Activated gamma-delta T cell treated with anti-CD3 and anti-CD28 coated beads, Interleukin-2, amount 50 U/mL, for 16 hours (primary cell): ENCODE data around the gene ADGRL3.

ENCODE experiments used
- DNase-seq: peaks from one replicate; pipeline ENCODE4 v3.0.0-alpha.2; 2020; ENCODE audit warnings: low read depth

The ADGRL3 gene

DNA sequence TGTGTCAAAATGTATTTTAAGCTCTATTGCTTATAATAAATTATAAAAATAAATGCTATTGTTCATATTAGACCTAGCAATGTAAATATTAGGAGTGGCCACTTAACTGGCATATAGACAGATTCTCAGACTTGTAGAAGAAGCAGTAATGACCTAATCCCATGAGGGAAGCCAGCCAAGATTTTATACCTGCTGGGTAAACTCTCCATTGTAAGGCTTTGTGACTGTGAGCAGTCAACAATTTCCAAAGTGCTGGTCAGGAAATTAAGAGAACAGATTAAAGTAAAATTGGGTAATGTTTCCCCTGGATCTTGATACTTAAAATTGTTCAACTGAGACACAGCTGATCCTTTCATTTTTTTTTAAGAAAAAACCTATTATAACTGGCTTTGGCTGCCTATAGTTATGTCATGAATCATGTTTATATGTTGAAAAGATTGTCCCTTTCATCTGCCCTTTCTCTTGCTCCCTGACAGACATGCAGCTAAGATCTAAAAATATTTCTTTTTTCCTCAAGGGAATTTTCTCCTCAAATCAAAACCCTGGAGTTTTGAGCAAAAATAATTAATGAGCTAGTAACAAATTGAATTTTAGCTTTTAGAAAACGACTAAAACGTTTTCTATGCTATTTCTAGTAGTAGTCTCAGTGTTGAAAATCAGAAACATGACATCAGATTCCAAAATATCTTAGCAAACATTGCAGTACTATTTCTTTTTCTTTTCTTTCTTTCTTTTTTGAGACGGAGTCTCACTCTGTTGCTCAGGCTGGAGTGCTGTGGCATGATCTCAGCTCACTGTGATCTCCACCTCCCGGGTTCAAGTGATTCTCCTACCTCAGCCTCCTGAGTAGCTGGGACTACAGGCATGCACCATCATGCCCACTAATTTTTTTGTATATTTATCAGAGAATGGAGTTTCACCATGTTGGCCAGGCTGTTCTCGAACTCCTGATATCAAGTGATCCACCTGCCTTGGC, 77.9 kb downstream of the ADGRL3 start:
- DNase-seq: no peak

DNA sequence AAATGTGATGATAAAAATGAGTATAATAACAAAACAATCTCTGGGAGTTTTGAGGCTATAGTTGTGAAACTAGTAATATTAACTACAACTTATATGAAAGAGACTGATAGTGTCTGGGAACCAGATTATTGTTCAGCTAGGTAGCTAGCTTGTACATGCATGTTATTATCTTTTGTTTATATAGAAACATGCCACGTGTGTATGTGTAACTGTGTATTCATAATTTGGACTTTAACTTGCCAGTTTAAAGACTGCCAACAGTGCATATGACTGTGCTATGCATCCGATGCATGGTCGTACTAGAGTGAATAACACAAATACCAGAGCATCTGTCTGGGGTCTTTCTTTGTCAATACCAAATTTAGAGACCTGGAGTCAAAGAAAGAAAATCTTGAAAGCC, 92.2 kb downstream of the ADGRL3 start:
- no peak for DNase-seq

DNA sequence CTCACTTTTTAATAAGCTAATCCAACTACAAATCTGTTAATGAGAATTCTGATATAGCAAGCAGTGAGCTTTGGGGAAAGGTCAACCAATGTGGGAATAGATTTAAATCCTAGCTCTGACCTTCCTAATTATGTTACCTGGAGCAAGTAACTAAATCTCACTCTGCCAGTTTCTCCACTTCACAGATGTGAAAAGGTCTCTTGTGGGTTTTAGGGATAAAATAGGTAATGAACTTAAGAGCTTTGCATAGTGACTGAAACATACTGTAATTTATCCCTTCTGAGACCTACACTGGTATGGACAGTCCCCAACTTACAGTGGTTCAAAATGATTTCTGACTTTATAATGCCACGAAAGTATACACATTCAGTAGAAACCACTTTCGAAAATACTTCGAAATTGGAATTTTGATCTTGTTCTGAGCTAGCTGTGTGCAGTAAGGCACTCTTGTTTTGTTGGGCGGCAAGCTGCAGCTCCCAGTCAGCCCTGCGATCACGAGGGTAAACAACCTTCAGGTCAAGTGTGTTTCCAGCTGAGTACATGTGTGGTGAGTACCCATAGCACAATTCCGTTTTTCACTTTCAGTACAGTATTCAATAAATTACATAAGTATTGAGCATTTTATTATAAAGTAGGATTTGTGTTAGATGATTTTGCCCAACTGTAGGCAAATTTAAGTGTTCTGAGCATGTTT, 93.7 kb downstream of the ADGRL3 start:
- no peak for DNase-seq

DNA sequence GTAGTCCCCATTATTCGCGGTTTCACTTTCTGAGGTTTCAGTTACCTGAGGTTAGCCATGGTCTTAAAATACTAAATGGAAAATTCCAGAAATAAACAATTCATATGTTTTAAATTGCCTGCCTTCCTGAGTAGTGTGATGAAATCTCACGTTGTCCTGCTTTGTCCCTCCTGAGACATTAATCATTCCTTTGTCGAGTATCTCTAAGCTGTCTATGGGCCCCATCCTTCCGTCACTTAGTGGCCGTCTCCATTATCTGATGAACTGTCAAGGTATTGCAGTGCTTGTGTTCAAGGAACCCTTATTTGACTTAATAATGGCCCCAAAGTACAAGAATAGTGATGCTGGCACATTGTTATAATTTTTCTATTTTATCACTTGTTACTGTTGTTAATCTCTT, 94.8 kb downstream of the ADGRL3 start:
- DNase-seq: no peak

DNA sequence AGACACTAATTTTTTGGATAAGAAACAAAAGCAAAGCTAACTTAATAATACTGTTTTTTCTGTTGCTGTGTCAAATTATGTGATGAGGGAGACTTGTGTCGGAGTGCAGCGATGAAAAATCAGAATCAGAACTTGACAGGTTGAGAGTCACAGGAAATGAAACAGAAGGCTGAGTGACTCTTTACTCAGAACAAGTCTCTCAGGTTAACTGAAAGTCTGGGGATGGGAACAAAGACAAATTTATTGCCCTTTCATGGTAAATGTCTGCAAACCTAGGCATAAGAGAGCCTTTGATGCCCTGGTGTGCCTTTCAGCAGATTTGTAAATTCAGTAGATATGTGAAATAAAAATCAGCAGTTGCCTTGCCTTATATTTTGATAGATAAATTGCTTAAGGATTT, 96.0 kb downstream of the ADGRL3 start:
- DNase-seq: no peak

DNA sequence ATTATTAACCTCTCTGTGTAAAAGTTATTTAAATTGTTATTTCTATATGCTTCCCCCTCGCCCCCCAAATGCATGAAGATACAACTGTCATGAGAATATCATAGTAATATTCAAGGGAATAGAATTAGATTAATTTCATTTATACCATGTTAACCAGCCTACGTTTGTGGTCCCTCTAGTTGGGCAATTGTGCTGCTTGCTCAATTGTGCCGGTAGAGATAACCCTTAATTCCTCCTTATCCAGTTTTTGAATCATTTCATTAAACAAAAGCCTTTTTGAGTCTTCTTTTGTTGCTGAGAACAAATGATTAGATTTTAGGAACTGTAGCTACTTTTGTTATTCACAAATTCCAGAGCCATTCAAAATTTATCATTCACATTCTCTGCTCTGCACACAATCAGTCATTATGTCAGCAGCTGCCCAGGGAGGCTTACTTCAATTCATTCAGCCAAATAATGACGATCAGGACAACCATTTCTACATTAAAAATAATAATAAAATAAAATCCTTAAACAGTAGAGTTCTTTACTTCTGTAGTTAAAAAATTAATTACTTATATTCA, 98.1 kb downstream of the ADGRL3 start:
- DNase-seq: no peak

DNA sequence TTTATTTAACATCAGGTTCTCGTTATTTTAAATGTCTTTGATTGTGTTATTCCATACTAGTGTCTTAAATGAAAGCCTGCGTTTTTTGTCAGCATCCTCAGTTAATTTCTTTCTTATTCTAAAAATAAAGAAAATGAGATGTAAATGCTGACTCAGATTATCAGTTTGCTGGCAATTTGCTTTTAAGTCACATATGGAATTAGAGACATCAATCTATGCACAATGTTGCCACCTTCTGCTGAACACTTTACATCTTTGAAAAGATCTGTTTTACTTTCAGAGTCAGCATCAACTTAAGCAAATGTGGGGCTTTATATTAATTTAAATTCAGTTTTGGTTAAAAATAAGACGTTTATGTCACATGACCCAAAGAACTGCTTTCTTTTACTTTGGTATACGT, 99.2 kb downstream of the ADGRL3 start:
- no peak for DNase-seq

DNA sequence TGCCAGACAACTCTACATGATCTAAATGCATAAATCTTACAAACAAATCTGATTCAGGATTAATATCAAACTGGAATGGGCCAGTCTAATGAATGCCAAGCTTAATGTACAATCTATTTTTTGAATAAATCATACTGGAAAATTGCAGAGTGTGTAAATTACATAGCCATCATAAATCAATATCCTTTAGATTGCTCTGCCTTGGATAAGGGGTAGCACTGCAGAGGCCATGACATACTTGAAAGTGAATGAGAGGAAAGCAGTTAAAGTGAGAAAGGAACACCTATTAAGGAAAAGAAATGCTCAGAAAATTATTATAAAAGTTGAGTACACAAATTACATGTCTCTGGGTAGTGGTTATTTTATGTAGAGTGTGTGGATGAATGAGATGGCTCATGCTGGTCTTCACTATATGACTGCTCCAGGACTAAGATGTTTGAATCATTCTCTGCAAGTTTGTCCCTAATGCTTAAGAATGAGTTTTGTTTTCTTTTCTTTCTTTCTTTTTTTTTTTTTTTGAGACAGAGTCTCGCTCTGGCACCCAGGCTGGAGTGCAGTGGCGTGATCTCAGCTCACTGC, 100.2 kb downstream of the ADGRL3 start:
- no peak for DNase-seq

DNA sequence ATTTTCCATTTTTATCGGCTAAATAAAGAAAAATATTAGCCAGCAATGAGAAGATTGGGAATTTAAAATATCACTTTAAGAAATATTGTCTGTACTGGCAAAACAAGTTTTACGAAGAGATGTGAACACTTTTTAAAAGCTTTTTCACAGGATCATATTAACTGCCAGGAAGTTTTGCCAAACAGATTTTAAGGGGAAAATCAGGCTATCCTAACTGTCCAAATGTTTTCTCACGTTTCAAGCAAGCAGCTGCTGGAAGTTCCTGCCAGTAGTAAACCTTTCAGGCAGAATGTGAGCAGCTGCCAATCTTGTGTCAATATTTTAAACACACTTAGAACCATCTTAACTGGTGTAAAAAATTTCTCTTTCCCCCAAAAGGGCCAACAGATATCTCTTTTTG, 101.1 kb downstream of the ADGRL3 start:
- no peak for DNase-seq

DNA sequence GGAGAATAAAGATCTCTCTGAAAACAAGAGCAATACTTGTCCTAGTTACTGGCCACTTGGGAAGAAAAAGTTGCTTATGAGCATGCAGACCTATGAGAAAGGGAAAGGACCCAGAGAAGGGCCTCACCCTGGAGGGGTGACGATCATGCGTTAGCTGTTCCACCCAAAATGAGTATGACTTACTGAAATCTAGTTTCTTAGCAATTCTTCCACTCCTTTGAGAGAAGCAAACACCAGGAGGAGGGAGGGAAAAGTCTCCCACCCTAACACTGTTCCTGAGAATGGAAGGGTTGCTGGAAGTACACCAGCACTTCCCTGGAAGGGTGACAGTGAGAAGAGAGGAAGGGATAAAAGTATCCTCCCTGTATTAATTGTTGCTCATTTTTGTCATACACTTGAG, 107.9 kb downstream of the ADGRL3 start:
- no peak for DNase-seq

DNA sequence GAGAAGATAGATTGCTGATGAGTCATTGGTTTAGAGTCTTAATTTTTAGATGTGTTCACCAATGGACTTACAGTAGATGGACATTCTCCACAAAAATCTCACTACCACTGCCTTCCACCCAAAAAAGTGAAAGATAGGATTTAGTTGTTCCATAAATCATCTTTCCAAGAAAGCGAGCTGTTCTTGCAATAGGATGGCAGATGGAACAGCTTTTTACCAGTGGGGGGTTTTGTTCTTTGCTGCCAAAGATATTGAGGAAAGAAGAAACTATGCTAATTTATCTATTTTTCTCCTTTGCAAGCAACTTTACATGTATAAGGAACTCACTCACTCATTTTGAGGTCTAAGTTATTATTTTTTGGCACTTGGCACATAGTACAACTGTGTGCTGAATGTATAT, 109.5 kb downstream of the ADGRL3 start:
- no peak for DNase-seq

DNA sequence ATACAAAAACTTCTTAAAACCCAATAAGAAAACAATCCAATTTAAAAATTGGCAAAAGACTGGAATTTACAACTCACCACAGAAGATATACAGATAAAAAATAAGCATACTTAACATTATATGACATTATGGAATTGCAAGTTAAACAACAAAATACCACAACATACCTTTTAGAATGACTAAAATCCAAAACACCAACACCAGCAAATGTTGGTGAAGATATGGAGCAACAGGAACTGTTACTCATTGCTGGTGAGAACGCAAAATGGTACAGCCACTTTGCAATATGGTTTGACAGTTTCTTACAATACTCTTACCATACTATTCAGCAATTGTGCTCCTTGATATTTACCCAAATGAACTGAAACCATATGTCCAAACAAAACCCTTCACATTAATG, 112.4 kb downstream of the ADGRL3 start:
- no peak for DNase-seq

DNA sequence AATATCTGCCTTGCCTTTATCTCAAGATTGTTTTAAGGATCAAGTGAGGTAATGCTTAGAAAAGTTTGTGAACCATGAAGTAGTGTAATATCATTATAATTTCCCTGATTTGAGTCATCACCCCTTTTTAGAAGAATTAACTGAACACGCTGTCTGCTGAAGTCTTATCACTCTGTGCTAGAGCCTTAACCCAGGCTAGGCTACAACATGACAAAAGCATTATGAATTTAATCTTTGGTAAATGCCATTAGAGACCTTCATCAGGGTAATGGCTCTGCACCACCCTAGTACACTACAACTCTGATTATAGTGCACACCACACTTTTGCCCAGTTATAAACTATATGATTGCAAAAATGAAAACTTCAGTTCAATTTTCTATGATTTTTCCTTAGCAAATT, 118.3 kb downstream of the ADGRL3 start:
- DNase-seq: no peak

DNA sequence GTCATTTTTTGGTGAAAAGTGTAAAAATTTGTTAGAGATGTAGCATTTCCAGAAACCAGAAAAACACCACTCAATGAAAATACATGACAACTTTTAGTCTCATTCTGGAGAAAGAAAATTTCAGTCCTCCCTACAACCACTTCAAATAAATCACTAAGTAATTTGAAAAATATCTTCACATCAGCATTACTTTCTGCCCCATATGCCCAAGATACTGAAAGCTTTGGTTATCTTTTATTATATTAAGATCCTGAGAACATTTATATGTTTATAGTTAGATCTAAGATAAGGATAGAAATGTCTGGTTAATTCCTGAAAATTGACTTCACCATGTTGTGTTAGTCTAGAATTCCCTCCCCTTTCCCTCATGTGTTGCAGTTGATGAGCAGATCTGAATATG, 119.0 kb downstream of the ADGRL3 start:
- no peak for DNase-seq

DNA sequence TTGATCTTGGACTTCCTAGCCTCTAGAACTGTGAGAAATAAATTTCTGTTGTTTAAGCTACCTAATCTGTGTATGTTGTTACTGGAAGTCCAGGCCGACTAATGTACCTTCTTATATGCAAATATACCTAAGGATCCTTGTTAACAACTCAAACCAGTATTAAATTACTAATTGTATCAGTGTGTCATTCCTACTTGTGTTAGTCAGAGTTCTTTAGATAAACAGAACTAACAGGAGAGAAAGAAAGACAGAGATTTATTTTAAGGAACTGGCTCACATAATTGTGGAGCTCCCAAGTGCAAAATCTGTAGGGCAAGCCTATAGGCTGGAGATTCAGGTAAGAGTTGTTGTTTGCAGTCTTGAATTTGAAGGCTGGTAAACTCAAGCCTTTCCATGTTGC, 120.0 kb downstream of the ADGRL3 start:
- no peak for DNase-seq

DNA sequence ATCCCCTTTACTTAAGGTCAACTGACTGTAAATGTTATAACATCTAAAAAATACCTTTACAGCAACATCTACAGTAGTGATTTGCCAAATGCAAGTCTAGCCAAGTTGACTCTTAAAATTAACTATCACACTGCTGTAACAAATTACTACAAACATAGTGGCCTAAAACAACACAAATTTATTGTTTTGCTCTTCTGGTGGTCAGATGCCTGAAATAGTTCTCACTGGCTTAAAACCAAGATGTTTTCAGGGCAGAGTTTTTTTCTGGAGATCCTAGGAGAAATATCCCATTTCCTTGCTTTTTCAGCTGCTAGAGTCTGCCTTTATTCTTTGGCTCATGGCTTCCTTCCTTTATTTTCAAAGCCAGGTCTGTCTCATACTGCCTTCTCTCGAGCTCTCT, 120.5 kb downstream of the ADGRL3 start:
- DNase-seq: no peak

DNA sequence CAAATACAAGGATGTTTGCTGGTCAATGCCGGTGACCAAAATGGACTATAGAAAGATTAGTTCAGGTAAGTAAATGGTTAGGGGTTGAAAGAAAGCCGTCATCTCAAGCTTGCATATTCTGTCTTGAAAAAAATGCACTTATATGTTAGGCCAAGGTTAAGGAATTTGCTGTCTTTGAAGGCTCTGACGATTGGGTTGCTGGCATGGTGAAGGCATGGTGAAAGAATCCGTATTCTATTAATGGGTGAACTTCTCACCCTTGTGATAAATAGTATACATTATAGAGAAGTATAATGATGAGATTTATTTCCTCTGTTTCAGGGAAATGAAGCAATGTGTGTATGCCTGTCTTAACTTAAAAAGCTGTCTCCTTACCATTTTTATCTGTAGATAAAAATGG, 132.6 kb downstream of the ADGRL3 start:
- no peak for DNase-seq

DNA sequence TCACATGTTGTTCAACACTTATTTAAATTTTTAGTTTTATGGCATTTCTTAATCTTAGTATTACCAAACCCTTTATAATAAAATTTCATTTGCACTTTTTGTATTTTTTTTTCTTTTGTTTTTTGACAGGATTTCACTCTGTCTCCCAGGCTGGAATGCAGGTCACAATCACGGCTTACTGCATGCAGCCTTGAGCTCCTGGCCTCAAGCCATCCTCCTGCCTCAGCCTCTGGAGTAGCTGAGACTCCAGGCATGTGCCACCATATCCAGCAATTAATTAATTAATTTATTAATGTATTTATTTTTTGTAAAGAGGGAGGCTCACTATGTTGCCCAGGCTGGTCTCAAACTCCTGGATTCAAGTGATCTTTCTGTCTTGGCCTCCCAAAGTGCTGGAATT, 133.4 kb downstream of the ADGRL3 start:
- DNase-seq: no peak

DNA sequence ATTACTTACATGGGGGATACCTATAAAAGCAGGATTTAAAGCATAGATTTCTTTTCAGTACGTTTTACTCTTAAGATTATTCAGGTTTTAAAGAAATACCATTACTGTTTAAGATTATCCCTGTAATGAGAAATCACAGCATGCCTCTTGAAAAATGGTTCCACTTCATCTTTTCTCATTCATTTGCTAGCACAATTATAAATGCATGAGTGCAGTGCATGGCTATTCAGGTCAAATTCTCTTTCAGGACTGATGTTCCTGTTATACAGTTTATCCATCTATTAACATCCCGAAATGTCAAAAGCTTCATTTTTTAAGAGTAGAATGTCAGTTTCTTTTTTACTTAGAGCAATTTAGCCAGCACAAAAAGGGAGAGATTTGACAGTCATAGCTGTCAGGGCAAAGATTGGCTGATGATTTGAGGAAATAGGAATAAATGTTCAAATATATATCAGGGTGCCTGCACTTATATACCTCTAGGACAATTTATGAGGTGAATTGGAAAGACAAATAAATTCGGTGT, 135.2 kb downstream of the ADGRL3 start:
- DNase-seq: no peak

DNA sequence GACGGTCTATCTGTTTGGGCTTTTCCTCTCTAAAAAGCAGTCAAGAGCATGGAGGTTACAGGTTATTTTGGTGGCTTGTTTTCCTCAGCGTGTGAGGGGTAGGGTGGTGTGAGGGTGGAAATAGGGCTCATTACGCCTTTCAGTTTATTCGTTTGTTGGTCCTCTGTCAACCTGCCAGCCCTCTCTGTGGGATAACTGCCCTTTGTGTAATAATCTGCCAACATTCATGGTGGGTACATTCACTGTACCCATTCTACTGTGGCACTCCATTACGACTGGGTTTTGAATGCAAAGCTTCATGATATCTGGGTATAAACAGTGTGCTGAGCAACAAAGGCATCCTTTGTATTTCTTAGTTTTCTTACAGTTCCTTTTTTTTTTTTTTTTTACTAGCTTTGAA, 136.4 kb downstream of the ADGRL3 start:
- no peak for DNase-seq

DNA sequence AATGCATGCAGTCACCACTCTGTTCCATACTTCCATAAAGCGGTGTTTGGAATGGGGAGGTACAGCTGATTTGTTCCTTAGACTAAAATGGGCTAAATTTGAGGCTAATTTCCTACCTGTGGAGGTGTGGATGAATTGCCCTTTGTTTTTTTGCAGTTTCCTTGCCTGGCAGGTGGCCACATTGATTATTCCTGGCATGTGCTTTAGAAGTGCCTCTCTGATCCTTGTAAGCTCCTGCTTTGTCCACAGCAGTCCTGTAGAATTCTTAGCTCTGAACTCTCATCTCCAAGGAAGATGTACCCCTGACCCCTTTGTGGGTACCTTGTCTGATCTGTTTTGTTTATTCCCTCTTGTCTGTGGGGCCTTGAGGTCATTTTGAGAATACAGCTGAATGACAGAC, 136.8 kb downstream of the ADGRL3 start:
- no peak for DNase-seq

DNA sequence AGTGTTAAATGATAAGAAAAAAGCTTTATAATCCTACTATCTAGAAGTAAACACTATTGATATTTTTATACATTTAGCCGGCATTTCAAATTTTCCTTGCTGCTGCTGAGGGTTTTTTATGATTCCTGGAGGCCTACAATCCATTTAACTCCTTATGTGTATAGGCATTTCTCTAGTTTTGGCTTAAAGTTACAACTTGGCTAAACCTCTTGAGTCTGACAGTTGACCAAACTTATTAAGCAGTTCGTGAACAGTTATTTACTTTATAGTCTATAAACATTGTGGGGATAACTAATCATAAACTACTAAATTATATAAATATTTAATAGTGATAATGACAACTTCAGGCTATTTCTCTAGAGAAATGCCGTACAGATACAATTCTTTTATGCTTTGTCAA, 141.9 kb downstream of the ADGRL3 start:
- DNase-seq: no peak

DNA sequence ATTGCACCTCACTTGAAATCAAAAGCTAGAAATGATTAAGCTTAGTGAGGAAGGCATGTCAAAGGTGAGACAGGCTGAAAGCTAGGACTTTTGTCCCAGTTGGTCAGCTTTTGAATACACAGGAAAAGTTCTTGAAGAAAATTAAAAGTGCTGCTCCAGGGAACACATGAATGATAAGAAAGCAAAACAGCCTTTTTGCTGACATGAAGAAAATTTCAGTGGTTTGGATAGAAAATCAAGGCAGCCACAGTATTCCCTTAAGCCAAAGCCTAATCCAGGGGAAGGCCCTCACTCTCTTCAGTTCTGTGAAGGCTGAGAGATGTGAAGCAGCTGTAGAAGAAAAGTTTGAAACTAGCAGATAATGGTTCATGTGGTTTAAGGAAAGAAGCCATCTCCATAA, 150.8 kb downstream of the ADGRL3 start:
- DNase-seq: no peak
